Amniotic stem cell (primary cell): ENCODE results near the gene C4orf54.

Experiments used
- DNase-seq: peaks from one replicate; lab custom pipeline; 2025; lab: John Stamatoyannopoulos, UW

C4orf54 gene

GRCh38 chr4:99622341-99622740, 35.3 kb downstream of the C4orf54 start:
- no peak for DNase-seq

GRCh38 chr4:99617374-99617773, 40.3 kb downstream of the C4orf54 start:
- no peak for DNase-seq

- DNase-seq: no peak
Observed at GRCh38 chr4:99615170-99615820, 42.3 kb downstream of the C4orf54 start.

GRCh38 chr4:99614491-99614890, 43.1 kb downstream of the C4orf54 start:
- DNase-seq: no peak

GRCh38 chr4:99612704-99613103, 44.9 kb downstream of the C4orf54 start:
- DNase-seq: no peak

GRCh38 chr4:99612281-99612680, 45.3 kb downstream of the C4orf54 start:
- DNase-seq: no peak

GRCh38 chr4:99610605-99611175, 46.9 kb downstream of the C4orf54 start:
- DNase-seq: no peak

GRCh38 chr4:99608417-99608816, 49.2 kb downstream of the C4orf54 start:
- no peak for DNase-seq
